Measurements from ENCODE around the gene RBBP4. TPM values are rescaled to one million over a fixed set of nuclear protein-coding genes. Genes with fewer than 3 reads are reported as not detected.

The RBBP4 gene
- total RNA-seq (100 to 1,000 TPM; 130 to 280 (median 162) TPM), polyA plus RNA-seq (100 to 1,000 TPM; 246 to 251 TPM), total RNA-seq (93.3 reads per million, percentile 83 among the genes with 10 or more reads in this experiment)

DNA sequence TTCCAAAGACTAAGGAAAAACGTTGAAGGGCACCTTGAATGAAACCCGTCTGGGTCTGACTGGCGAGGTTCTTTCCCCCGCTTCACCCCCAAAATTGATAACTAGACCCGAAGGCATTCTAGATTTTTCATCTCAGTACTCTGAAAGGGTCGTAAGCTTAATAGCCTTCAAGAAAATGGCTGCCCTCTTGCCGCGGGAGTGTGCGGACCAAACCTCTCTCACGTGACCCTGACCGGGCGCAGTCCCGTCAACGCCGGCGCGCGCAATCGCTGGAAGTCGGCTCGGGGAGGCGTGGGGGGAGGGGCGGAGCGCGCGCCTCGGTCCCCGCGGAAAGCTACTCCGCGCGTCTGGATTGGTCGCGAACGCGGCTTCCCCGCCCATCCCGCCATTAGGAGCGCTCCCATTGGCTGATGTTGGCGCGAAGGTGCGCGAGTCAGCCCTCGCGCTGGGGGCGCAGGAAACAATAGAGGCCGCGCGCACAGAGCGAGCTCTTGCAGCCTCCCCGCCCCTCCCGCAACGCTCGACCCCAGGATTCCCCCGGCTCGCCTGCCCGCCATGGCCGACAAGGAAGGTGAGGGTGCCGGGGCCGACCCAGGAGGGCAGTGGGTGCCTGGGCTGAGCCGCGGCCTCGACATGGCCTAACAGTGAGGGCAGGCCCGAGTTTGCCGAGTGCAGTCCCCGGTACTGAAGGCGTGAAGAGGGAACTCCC, at the start of gene RBBP4:
Gene RBBP4 (plus strand): TSS at position 457 of the 709 bp plus-strand sequence. CDS start 99 bp downstream, at position 556.
- Mint-ChIP-seq H3K36me3 (peaks cover 0 to 37% (median 21%) of the 10 kb centered on the region in 5 donors), H3K27me3 (peaks cover 0 to 2% (median 0%) of the 10 kb centered on the region in 5 donors), H3K27ac (peak within 1 kb of the TSS; percentile 97 to 100 (median 99)), H3K9me3 (no peaks in the 10 kb centered on the region), H3K4me1 (peaks cover 28 to 73% (median 60%) of the 10 kb centered on the region in 7 donors), H3K4me3 (peak within 1 kb of the TSS; percentile 91 to 99 (median 94))
- Histone ChIP-seq H3K4me1 (ENCODE audit: control insufficient read depth in 2 of 2, insufficient read depth in 2 of 2, low read length in 2 of 2) (peaks cover 42 to 45% of the 10 kb centered on the region in 2 donors), H3K9me3 (ENCODE audit: control insufficient read depth in 2 of 3, low read length in 3 of 3) (no peaks in the 10 kb centered on the region), H3K27ac (ENCODE audit: low read depth, low read length) (peak within 1 kb of the TSS; percentile 86), H3K4me3 (ENCODE audit: low read length) (peak within 1 kb of the TSS; percentile 87), H3K27me3 (ENCODE audit: control insufficient read depth in 2 of 2, insufficient read depth in 2 of 2, low read length in 2 of 2) (no peaks in the 10 kb centered on the region), H3K36me3 (ENCODE audit: control insufficient read depth in 2 of 3, insufficient read depth in 3 of 3, low read length in 3 of 3) (peaks cover 0 to 21% (median 8%) of the 10 kb centered on the region in 3 experiments)
- CTCF ChIA-PET, result interaction anchor here (0.5 to 1.2 kb wide), 2 partner anchors 476 to 1486 kb away, joined by 3 read pairs; no protein-coding TSS in a partner anchor
- peak; percentile 95 to 99 (median 98) for DNase-seq
- POLR2A ChIA-PET, result interaction anchor here (0.5 to 1.7 kb wide), 20 partner anchors 8 to 822 kb away, joined by 3 to 10 read pairs (median 3); partner anchors contain the start of genes BSDC1, HDAC1, RNF19B and S100PBP
- intact Hi-C loops (cut with micrococcal nuclease), result loop anchor here (1.0 to 2.0 kb wide), 22 partner anchors 38 to 1932 kb away; partner anchors contain the start of genes BSDC1 (in 2 of the 2), PEF1 (in 2 of the 2), S100PBP (in 2 of the 2) and YARS1 (in 2 of the 2)
- peak; percentile 91 for ATAC-seq

DNA sequence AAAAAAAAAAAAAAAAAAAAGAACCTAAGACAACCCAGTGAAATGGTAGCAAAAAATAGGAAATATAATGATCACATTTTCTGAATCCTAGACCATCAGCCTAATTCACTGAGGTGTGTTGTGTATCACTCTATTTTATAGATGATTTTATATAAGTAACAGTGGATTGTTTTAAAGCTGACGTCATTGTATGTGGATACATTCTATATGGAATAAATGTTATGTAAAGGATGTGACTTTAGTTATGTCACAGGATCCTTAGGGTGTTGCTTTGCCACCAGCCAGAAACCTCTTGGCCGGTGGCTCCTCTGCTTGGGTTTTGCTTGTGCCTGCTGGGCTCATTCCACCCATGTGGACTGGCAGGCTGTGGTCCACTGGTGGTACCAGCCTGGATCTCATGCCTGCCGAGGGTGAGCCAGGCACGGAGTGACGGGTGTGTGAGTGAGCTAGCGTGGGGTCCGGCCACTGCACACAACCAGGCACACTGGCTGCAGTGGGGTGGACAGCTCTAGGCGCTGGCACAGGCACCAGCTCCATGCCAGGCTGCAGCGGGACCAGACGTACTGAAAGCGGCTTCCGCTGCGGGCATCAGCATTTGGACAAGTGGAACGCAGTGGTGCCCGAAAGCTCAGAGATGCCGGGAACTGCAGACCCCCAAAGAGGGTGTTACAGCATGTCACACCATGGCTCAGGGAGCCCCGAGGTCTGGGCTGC, 45.1 kb upstream of the RBBP4 start:
- H3K4me1 Mint-ChIP-seq, result no peaks in the 10 kb centered on the region
- CTCF ChIA-PET, result no interaction called here
- H3K36me3 Mint-ChIP-seq, result peaks cover 0 to 4% (median 0%) of the 10 kb centered on the region in 5 donors
- intact Hi-C loops (cut with micrococcal nuclease), result no loop called here
- Histone ChIP-seq H3K27me3 (ENCODE audit: control insufficient read depth in 2 of 2, insufficient read depth in 2 of 2, low read length in 2 of 2) (no peaks in the 10 kb centered on the region), H3K4me3 (ENCODE audit: low read length) (no peak overlapping the region), H3K36me3 (ENCODE audit: control insufficient read depth in 2 of 3, insufficient read depth in 3 of 3, low read length in 3 of 3) (no peaks in the 10 kb centered on the region), H3K27ac (ENCODE audit: low read depth, low read length) (no peak overlapping the region), H3K4me1 (ENCODE audit: control insufficient read depth in 2 of 2, insufficient read depth in 2 of 2, low read length in 2 of 2) (no peaks in the 10 kb centered on the region), H3K9me3 (ENCODE audit: control insufficient read depth in 2 of 3, low read length in 3 of 3) (no peaks in the 10 kb centered on the region)
- no peak for DNase-seq
- no peak overlapping the region for H3K4me3 Mint-ChIP-seq
- no peaks in the 10 kb centered on the region for H3K9me3 Mint-ChIP-seq
- H3K27me3 Mint-ChIP-seq, result no peaks in the 10 kb centered on the region
- POLR2A ChIA-PET, result no interaction called here
- ATAC-seq, result no peak
- no peak overlapping the region for H3K27ac Mint-ChIP-seq

DNA sequence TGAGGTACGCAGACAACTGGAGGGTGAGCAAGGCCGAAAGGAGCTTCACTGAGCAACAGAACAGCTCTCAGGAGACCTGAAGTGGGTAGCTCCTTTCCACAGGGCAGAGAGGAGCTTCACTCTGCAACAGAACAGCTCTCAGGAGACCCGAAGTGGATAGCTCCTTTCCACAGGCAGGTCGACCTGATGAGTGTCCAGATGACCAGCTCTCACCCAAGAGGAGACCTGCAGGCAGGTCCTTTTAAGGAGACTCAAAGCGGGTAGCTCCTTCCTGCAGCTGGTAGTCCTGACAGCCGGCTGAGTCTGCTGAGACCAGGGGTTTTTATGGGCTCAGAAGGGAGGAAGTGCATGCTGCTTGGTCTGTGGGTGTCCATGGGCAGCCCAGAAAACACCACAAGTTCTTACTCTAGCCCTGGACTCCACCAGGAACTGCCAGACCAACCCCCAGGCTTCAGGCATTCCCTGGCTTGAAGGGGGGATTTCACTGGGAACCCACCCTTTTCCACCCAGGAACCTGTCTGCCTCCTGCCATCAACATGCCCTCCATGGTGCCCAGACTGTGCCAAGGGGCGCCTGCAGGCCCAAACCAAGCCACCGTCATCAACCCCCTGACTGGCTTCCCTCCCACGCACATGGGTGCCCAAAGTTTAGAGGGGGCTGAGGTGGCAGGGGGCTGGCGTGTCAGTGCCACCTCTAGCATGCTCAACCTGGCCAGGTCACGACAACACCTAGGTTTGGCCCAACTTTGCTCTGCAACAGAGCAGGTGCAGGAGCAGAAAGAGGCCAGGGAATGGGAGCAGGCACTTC, 44.2 kb upstream of the RBBP4 start:
- H3K9me3 Mint-ChIP-seq, result no peaks in the 10 kb centered on the region
- POLR2A ChIA-PET, result no interaction called here

DNA sequence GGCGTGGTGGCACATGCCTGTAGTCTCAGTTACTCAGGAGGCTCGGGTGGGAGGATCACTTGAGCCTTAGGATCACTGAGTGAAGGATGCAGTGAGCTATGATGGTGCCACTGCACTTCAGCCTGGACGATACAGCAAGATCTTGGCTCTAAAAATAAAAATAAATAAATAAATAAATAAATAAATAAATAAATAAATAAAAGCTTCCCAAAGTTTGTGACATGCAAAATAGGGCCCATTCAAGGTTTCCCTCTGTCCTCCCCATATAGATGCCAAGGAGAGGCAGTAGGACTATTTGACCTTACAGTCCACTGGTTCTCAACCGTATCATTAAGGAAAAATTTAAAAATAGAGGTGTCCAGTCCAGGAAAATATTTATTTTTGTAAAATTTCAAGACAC, 41.8 kb upstream of the RBBP4 start:
- ChIA-PET POLR2A (no interaction called here), CTCF (interaction anchor here (1.0 kb wide), 1 partner anchor 27 kb away, joined by 5 read pairs; no protein-coding TSS in a partner anchor)
- H3K4me3 Mint-ChIP-seq, result no peak overlapping the region
- peaks cover 3 to 7% (median 5%) of the 10 kb centered on the region in 7 donors for H3K4me1 Mint-ChIP-seq
- peaks cover 0 to 4% (median 0%) of the 10 kb centered on the region in 5 donors for H3K36me3 Mint-ChIP-seq
- DNase-seq, result no peak
- Histone ChIP-seq H3K36me3 (ENCODE audit: control insufficient read depth in 2 of 3, insufficient read depth in 3 of 3, low read length in 3 of 3) (no peaks in the 10 kb centered on the region), H3K9me3 (ENCODE audit: control insufficient read depth in 2 of 3, low read length in 3 of 3) (no peaks in the 10 kb centered on the region), H3K4me3 (ENCODE audit: low read length) (no peak overlapping the region), H3K27ac (ENCODE audit: low read depth, low read length) (no peak overlapping the region), H3K4me1 (ENCODE audit: control insufficient read depth in 2 of 2, insufficient read depth in 2 of 2, low read length in 2 of 2) (no peaks in the 10 kb centered on the region), H3K27me3 (ENCODE audit: control insufficient read depth in 2 of 2, insufficient read depth in 2 of 2, low read length in 2 of 2) (no peaks in the 10 kb centered on the region)
- H3K9me3 Mint-ChIP-seq, result no peaks in the 10 kb centered on the region
- intact Hi-C loops (cut with micrococcal nuclease), result no loop called here
- no peak for ATAC-seq
- no peaks in the 10 kb centered on the region for H3K27me3 Mint-ChIP-seq
- H3K27ac Mint-ChIP-seq, result no peak overlapping the region

More for the DNA sequence above, 44.2 kb upstream of the RBBP4 start:
- H3K4me3 Mint-ChIP-seq, result no peak overlapping the region
- Histone ChIP-seq H3K9me3 (ENCODE audit: control insufficient read depth in 2 of 3, low read length in 3 of 3) (no peaks in the 10 kb centered on the region), H3K27me3 (ENCODE audit: control insufficient read depth in 2 of 2, insufficient read depth in 2 of 2, low read length in 2 of 2) (no peaks in the 10 kb centered on the region), H3K4me3 (ENCODE audit: low read length) (no peak overlapping the region), H3K27ac (ENCODE audit: low read depth, low read length) (no peak overlapping the region), H3K4me1 (ENCODE audit: control insufficient read depth in 2 of 2, insufficient read depth in 2 of 2, low read length in 2 of 2) (no peaks in the 10 kb centered on the region), H3K36me3 (ENCODE audit: control insufficient read depth in 2 of 3, insufficient read depth in 3 of 3, low read length in 3 of 3) (no peaks in the 10 kb centered on the region)
- H3K27ac Mint-ChIP-seq, result no peak overlapping the region
- no peak for DNase-seq
- no peaks in the 10 kb centered on the region for H3K27me3 Mint-ChIP-seq
- H3K36me3 Mint-ChIP-seq, result peaks cover 0 to 4% (median 0%) of the 10 kb centered on the region in 5 donors
- ATAC-seq, result no peak
- no peaks in the 10 kb centered on the region for H3K4me1 Mint-ChIP-seq
- CTCF ChIA-PET, result interaction anchor here (0.9 kb wide), 1 partner anchor 166 kb away, joined by 3 read pairs; no protein-coding TSS in a partner anchor
- intact Hi-C loops (cut with micrococcal nuclease), result no loop called here

DNA sequence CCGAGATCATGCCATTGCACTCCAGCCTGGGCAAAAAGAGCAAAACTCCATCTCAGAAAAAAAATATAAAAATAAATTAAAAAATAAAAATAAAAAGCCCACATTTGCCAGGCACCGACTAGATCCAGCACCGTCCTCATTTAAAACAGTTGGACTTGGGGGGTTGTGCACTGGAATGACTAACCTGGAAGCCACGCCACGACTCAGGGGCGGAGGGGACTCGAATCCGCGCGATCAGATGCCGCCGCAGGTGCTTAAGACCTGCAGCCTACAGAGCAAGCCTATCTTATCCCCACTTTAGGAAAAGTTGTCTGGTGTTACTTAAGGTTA, 39.2 kb upstream of the RBBP4 start:
- Mint-ChIP-seq H3K27me3 (no peaks in the 10 kb centered on the region), H3K9me3 (no peaks in the 10 kb centered on the region), H3K4me1 (peaks cover 3 to 7% (median 5%) of the 10 kb centered on the region in 7 donors), H3K27ac (no peak overlapping the region), H3K4me3 (peak overlapping the region; percentile 11 to 80 (median 70)), H3K36me3 (peaks cover 0 to 4% (median 0%) of the 10 kb centered on the region in 5 donors)
- Histone ChIP-seq H3K27me3 (ENCODE audit: control insufficient read depth in 2 of 2, insufficient read depth in 2 of 2, low read length in 2 of 2) (no peaks in the 10 kb centered on the region), H3K4me3 (ENCODE audit: low read length) (peak overlapping the region; percentile 56), H3K9me3 (ENCODE audit: control insufficient read depth in 2 of 3, low read length in 3 of 3) (no peaks in the 10 kb centered on the region), H3K27ac (ENCODE audit: low read depth, low read length) (no peak overlapping the region), H3K36me3 (ENCODE audit: control insufficient read depth in 2 of 3, insufficient read depth in 3 of 3, low read length in 3 of 3) (no peaks in the 10 kb centered on the region), H3K4me1 (ENCODE audit: control insufficient read depth in 2 of 2, insufficient read depth in 2 of 2, low read length in 2 of 2) (no peaks in the 10 kb centered on the region)
- ChIA-PET POLR2A (no interaction called here), CTCF (no interaction called here)
- intact Hi-C loops (cut with micrococcal nuclease), result loop anchor here in 1 of 2 donors (2.0 kb wide), 1 partner anchor 39 kb away; the partner anchor contains the start of genes RBBP4 and ZBTB8OS
- no peak for DNase-seq
- ATAC-seq, result no peak

Measured in naive thymus-derived CD4-positive, alpha-beta T cell (primary cell).